Measurements from ENCODE around the gene MORF4L1. TPM values are rescaled to one million over a fixed set of nuclear protein-coding genes. Genes with fewer than 3 reads are reported as not detected.

The MORF4L1 gene
- total and polyA plus RNA-seq, 4 donors, result 124 to 433 (median 267) TPM

DNA sequence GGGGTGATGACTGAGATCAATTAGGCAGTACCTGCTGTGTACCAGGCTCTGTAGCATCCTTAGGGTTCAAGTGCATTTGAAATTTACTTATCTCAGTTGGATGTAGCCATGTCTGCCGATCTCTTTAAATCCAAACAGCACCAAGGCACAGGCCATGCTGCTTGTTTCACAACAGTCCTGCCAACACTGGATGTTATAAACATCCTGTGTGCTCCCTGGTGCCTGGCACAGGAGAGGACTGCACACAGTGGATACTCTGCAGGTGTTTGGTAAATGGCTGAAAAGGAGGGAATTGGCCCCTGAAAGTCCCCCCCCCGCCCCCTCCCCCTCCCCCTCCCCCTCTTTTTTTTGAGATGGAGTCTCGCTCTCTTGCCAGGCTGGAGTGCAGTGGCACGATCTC lies 45.2 kb downstream of the MORF4L1 start:
- Histone ChIP-seq H3K27ac (ENCODE audit: low read depth in 1 of 2, low read length in 1 of 2) (peak overlapping the region in 1 of 2 donors; percentile 10), H3K4me3 (no peak overlapping the region), H3K9me3 (ENCODE audit: control insufficient read depth in 4 of 4, insufficient read depth in 3 of 4, low read length in 3 of 4) (no peaks in the 10 kb centered on the region), H3K4me1 (ENCODE audit: control insufficient read depth in 5 of 5, insufficient read depth in 5 of 5, low read length in 5 of 5) (peaks cover 0 to 12% (median 8%) of the 10 kb centered on the region in 5 donors), H3K9ac (ENCODE audit: insufficient read depth in 1 of 2, low read length in 2 of 2) (no peak overlapping the region), H3K36me3 (ENCODE audit: control insufficient read depth in 4 of 4, insufficient read depth in 4 of 4, low read length in 4 of 4) (peaks cover 7 to 38% (median 18%) of the 10 kb centered on the region in 4 donors), H3K27me3 (ENCODE audit: control insufficient read depth in 3 of 3, insufficient read depth in 3 of 3, low read length in 2 of 3) (no peaks in the 10 kb centered on the region)
- no peak for ATAC-seq (ENCODE audit: insufficient read depth, low FRiP score)
- WGBS, 2 donors, result 67 to 79% methylated on average over 1 to 3 of the region's 4 CpGs
- DNase-seq, result no peak
- TF ChIP-seq, protein P1, sequence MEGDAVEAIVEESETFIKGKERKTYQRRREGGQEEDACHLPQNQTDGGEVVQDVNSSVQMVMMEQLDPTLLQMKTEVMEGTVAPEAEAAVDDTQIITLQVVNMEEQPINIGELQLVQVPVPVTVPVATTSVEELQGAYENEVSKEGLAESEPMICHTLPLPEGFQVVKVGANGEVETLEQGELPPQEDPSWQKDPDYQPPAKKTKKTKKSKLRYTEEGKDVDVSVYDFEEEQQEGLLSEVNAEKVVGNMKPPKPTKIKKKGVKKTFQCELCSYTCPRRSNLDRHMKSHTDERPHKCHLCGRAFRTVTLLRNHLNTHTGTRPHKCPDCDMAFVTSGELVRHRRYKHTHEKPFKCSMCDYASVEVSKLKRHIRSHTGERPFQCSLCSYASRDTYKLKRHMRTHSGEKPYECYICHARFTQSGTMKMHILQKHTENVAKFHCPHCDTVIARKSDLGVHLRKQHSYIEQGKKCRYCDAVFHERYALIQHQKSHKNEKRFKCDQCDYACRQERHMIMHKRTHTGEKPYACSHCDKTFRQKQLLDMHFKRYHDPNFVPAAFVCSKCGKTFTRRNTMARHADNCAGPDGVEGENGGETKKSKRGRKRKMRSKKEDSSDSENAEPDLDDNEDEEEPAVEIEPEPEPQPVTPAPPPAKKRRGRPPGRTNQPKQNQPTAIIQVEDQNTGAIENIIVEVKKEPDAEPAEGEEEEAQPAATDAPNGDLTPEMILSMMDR (IDR thresholded peaks at IDR 0.05; ENCODE audit: control extremely low read depth, extremely low read depth), result no peak

DNA sequence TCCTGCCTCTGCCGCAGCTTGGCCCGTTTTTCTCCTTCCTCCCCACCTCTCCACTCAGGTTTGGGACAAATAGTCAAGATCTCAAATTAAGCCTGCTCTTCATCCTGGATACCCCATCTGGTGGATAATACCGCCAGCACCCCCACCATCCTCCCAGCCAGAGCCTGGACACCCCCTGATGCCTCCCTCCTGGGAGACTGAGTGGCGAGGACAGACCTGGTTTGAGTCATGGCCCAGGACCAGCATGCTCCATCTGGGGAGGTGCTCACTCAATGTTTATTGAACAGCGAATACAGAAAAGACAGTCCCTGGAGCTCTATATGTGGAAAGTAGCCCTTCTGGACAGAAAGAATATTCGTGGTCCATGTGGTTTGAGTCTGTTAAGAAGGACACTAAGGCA lies 48.8 kb downstream of the MORF4L1 start:
- 83 to 89% methylated on average over 6 of the region's 6 CpGs for WGBS, 2 donors
- peaks cover 0 to 15% (median 6%) of the 10 kb centered on the region in 5 donors for H3K4me1 ChIP-seq (ENCODE audit: control insufficient read depth in 5 of 5, insufficient read depth in 5 of 5, low read length in 5 of 5)
- ATAC-seq (ENCODE audit: insufficient read depth, low FRiP score) (no peak), DNase-seq (no peak)
- H3K27ac ChIP-seq (ENCODE audit: low read depth in 1 of 2, low read length in 1 of 2), result peak overlapping the region in 1 of 2 donors; percentile 20
- peaks cover 7 to 48% (median 19%) of the 10 kb centered on the region in 4 donors for H3K36me3 ChIP-seq (ENCODE audit: control insufficient read depth in 4 of 4, insufficient read depth in 4 of 4, low read length in 4 of 4)
- no peak overlapping the region for H3K4me3 ChIP-seq
- H3K9me3 ChIP-seq (ENCODE audit: control insufficient read depth in 4 of 4, insufficient read depth in 3 of 4, low read length in 3 of 4), result no peaks in the 10 kb centered on the region
- TF ChIP-seq, protein P1 (IDR thresholded peaks at IDR 0.05; ENCODE audit: control extremely low read depth, extremely low read depth), result no peak
- H3K9ac ChIP-seq (ENCODE audit: insufficient read depth in 1 of 2, low read length in 2 of 2), result no peak overlapping the region
- H3K27me3 ChIP-seq (ENCODE audit: control insufficient read depth in 3 of 3, insufficient read depth in 3 of 3, low read length in 2 of 3), result no peaks in the 10 kb centered on the region

DNA sequence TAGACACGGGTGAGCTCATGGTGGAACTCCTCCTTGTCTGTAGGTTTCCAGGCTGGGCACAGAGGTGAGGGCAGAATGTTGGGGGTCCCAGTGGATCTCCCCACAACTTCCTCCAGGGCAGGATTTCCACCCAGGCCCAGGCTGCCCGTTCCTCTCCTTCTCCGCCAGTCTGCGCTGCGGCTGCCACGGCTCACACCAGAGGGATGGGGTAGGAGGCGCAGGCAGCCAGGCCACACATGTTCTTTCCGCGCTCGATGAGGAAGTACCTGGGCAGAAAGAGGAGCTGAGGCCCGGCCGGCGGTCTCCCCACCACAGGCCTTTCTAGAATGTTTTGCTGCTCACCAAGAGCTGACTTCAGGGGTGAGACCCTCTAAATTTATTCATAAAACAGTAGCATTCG lies 49.2 kb downstream of the MORF4L1 start:
- Histone ChIP-seq H3K27me3 (ENCODE audit: control insufficient read depth in 3 of 3, insufficient read depth in 3 of 3, low read length in 2 of 3) (no peaks in the 10 kb centered on the region), H3K36me3 (ENCODE audit: control insufficient read depth in 4 of 4, insufficient read depth in 4 of 4, low read length in 4 of 4) (peaks cover 7 to 51% (median 19%) of the 10 kb centered on the region in 4 donors), H3K9ac (ENCODE audit: insufficient read depth in 1 of 2, low read length in 2 of 2) (no peak overlapping the region), H3K9me3 (ENCODE audit: control insufficient read depth in 4 of 4, insufficient read depth in 3 of 4, low read length in 3 of 4) (no peaks in the 10 kb centered on the region), H3K4me1 (ENCODE audit: control insufficient read depth in 5 of 5, insufficient read depth in 5 of 5, low read length in 5 of 5) (peaks cover 0 to 15% (median 3%) of the 10 kb centered on the region in 5 donors), H3K27ac (ENCODE audit: low read depth in 1 of 2, low read length in 1 of 2) (no peak overlapping the region), H3K4me3 (no peak overlapping the region)
- WGBS, 2 donors, result 84 to 89% methylated on average over 14 of the region's 14 CpGs
- DNase-seq (no peak), ATAC-seq (ENCODE audit: insufficient read depth, low FRiP score) (no peak)
- TF ChIP-seq, protein P1 (IDR thresholded peaks at IDR 0.05; ENCODE audit: control extremely low read depth, extremely low read depth), result no peak

DNA sequence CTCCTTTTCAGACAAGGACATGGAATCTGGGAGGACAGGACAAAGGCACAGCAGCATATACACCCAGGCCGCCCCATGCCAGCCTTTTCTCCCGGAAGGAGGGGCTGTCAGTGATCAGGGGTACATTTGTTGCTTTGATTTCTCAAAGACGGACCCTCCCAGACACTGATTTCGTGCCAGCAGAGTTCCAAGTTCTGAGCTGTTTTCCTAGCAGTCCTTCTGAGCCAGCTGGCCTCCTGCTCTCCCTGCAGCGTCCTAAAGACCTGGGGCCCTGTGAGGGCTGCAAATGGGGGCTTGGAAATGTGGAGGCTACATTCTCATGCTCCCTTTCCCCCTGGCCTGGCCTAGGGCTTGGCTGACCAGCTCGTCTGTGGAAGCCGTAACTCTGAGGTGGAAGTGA lies 49.8 kb downstream of the MORF4L1 start:
- peaks cover 7 to 55% (median 21%) of the 10 kb centered on the region in 4 donors for H3K36me3 ChIP-seq (ENCODE audit: control insufficient read depth in 4 of 4, insufficient read depth in 4 of 4, low read length in 4 of 4)
- peaks cover 0 to 15% (median 3%) of the 10 kb centered on the region in 5 donors for H3K4me1 ChIP-seq (ENCODE audit: control insufficient read depth in 5 of 5, insufficient read depth in 5 of 5, low read length in 5 of 5)
- TF ChIP-seq, protein P1 (IDR thresholded peaks at IDR 0.05; ENCODE audit: control extremely low read depth, extremely low read depth), result no peak
- no peak overlapping the region for H3K9ac ChIP-seq (ENCODE audit: insufficient read depth in 1 of 2, low read length in 2 of 2)
- H3K27ac ChIP-seq (ENCODE audit: low read depth in 1 of 2, low read length in 1 of 2), result no peak overlapping the region
- H3K9me3 ChIP-seq (ENCODE audit: control insufficient read depth in 4 of 4, insufficient read depth in 3 of 4, low read length in 3 of 4), result peaks cover 0 to 2% (median 0%) of the 10 kb centered on the region in 4 donors
- no peaks in the 10 kb centered on the region for H3K27me3 ChIP-seq (ENCODE audit: control insufficient read depth in 3 of 3, insufficient read depth in 3 of 3, low read length in 2 of 3)
- DNase-seq, result peak; percentile 35 to 73 (median 38)
- no peak overlapping the region for H3K4me3 ChIP-seq
- 87 to 90% methylated on average over 7 of the region's 7 CpGs for WGBS, 2 donors
- ATAC-seq (ENCODE audit: insufficient read depth, low FRiP score), result no peak

Measured in lung (tissue), 12 donors.